HG03064 (cell line): ENCODE results near the gene APCDD1.

Experiments
- ATAC-seq: cut with Tn5 transposase; IDR thresholded peaks from one replicate; pipeline ENCODE4 v1.9.1; 2021; ENCODE audit warnings: low read depth; ENCODE audit not compliant: unreplicated experiment

Gene APCDD1

DNA sequence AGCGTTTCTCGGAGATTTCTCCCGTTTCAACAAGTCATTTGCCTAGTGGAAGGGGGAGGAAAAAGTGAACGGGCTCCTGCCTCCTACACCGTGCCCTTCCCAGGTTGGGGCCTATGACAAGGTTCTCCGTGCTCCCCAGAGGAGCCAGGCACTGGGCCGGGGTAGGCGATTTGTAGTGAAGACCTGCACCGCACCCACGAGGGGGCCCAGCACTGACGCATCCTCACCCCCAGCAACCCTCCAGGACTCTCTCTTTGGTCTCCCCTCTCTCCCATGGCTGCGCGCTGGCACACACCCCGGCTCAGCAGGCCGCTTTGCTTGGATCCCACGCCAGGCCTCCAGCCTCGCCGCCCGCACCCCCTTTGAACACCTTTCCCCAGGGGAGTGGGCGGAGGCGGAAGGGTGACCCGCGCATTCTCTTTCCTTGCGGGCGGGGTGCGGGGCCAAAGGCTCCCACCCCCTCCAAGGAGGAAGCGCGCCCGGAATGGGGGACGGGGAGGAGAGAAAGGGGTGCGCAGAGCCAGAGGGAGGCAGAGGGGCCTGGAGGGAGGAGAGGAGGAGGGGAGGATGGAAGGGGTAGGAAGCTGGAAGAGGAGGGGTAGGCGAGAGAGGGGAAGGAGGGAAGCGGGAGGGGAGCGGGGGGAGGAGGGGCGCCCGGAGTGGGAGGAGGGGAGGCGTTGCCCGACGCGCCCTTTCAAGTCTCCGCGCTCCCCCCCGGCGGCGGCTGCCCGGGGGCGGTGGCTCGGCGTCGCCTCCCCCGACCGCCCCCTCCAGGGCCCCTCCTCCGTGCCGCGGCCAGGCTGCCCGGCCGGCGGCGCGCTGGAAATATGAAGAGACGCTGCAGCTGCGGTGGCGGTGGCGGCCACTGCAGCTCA, at the start of gene APCDD1:
Gene APCDD1, plus strand, starts transcription at position 830 of the 875 bp plus-strand sequence. CDS start 347 bp downstream, outside the sequence.
- no peak for ATAC-seq

DNA sequence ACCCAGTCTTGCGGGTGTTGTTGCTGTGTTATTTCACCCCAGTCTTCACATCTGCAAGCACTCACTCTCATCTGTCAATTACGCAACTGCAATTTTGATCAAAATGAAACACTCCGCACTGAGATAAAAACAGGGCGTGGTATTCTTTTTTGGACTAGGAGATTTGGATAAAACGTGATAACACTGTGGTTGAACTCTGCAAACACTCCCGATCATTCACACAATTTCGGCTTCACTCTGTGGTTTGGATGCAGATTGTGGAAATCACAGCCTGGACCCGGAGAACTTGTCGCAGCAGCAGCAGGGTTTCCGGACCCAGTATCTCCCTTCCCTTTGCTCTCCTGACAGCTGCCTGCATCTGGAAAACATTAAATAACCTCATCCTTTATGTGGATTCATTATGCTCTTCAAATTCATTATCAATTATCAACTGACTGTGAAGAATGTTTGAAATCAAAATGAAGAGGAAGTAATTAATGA, 49.4 kb upstream of the APCDD1 start:
- no peak for ATAC-seq

DNA sequence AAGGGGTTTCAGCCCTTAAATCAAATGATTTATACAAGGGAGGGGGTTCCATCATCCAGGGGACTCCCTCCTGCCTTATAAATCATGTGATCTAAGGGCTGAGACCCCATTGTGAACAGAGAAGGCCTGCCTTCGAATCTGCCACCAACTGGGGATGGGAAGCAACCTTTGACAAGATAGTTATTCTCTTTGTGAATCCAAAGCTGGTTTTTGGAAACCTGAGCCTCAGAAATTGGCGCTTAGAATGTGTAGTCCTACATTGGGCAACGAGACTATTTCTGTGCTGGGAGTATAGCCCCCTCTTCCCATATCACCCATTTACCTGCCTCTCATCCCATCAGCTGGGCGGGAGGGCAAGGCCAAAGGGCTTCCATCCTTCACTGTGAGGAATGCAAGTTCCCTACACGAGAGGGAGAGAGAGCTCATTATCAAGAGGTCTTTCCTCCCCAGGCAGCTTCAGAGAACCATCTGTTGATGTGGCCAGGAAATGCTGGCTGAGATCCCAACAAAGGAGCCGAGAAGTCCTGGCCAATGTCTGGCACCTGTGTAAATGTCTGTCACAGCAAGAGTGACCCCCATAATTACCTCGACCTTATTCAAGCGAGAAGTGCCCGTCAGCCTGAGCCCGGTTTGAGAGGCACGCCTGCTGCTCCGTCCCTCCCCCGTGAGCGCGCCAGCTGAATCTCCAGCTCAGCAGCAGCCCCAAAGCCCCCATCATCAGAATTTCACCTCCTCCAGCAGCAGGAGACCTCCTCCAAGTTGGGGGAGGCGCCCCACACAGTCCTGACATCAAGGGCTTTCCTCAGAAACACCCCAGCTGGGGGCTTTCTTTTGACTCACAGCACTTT, 48.4 kb upstream of the APCDD1 start:
- ATAC-seq, result no peak

DNA sequence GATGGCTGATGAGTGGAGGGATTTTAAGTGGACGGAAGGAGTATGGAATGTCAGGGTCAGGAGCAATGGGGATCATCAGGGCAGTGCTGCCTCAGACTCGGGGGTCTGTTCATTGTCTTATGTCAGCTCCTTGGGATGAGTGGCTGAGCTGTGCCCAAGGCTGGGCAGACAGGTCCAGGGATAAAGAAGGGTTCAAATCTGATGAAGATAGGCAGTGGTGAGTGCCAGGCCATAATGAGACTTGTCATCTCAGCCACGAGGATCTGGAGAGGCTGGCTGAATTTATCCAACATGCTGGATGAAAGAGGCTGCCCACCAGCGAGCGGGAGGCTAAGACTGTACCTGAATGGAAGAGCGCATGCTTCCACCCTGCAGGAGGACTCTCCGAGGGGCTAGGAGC, 46.3 kb upstream of the APCDD1 start:
- ATAC-seq, result no peak

DNA sequence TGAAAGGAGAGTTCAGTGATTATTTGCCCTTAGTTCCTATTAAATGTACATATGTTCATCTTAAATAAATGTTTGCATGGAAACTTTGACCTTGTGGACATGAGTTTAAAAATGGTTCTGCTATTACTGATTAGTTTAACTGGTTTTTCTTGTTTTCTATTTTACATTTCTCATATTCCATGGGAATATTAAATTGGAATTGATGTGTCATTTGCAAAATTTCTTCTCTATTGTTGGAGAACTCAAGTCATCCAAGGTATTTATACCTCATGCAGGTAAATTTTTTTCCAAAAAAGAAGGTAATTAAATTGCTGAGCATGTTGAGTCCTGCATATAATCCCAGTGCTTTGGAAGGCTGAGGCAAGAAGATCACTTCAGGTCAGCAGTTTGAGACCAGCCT, 45.4 kb upstream of the APCDD1 start:
- no peak for ATAC-seq

GRCh38 chr18:10410472-10411308, 43.7 kb upstream of the APCDD1 start:
- ATAC-seq, result no peak

GRCh38 chr18:10412933-10413332, 41.5 kb upstream of the APCDD1 start:
- no peak for ATAC-seq

DNA sequence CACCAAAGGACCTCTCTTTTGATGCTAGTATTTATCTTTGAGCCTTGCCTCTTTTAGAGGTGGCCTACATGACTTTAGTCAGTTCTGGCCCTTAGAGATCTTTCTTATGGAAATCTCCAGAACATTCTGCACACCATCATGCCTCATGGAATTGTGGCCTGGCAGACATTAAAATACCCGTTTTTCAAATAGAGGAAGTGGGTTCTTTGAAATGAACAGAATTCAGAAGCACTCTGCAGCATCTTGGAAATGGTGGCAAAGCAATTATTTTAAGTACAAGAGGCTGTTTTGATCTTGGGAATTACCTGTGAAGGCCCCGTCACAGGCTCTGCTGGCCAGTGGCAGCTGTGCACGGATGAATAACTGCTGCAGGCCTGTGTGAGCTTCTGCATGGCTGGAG, 40.7 kb upstream of the APCDD1 start:
- no peak for ATAC-seq

- no peak for ATAC-seq
Measured at GRCh38 chr18:10414293-10414842, 40.1 kb upstream of the APCDD1 start.

GRCh38 chr18:10416065-10416464, 38.4 kb upstream of the APCDD1 start:
- ATAC-seq, result no peak

DNA sequence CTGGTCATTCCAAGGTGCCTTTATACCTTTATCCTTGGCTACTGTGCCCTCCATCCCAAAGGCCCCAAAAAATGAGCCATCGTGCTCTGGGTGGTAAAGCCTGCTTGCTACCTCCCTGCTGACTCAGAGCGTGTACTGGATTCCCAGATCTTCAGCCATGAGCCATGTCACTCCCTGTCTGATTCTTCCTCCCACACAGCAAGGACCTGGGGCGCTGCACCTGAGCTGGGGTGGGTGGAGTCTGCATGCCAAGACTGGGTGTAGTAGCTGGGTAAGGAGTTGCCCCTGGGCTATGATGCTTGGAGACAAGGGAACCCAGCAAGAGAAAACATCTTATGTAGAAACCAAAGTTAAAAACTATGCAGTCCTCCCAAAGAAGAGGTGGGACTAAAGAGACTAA, 37.2 kb upstream of the APCDD1 start:
- no peak for ATAC-seq

DNA sequence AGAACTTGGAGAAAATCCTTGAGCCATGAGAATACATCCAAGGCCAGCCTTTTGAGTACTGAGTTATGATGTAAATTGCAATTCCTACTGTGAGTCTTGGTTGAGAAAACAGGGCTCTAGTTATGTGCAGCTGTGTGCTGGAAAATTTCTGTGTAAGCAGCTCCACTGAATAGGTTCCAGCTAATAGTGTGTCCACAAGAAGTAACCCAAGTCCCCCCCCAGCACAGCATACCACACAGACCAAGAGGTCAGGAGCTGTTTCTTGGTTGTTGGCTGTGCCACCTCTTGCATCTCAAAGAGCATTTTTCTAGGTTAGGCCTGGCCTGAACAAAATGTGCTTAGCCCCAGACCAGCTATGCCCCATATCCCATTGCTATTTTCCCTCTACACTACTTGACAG, 36.8 kb upstream of the APCDD1 start:
- no peak for ATAC-seq

DNA sequence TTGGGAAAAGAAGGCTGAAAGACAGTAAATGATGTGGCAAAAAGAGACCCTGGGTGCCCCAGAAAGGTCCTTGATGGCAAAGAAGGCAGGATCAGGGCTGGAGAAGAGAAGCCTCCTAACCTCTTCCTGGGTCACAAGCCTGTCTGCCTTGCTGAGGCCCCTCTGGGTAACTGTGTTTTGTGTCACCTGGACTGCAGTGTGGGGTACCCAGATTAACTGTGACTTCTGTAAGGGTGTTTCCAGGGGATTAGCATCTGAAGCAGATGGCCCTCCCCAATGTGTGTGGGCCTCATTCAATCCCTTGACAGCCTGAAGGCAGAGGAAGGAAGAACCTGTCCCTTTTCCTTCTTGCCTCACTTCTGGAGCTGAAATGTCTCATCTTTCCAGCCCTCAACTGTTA, 35.6 kb upstream of the APCDD1 start:
- ATAC-seq, result no peak

GRCh38 chr18:10419420-10420103, 34.9 kb upstream of the APCDD1 start:
- ATAC-seq, result no peak

GRCh38 chr18:10420561-10421352, 33.7 kb upstream of the APCDD1 start:
- ATAC-seq, result no peak

GRCh38 chr18:10421859-10422258, 32.6 kb upstream of the APCDD1 start:
- ATAC-seq, result no peak

- ATAC-seq, result no peak
Measured at GRCh38 chr18:10422731-10423130, 31.7 kb upstream of the APCDD1 start.

- ATAC-seq, result no peak
Measured at GRCh38 chr18:10424585-10425307, 29.7 kb upstream of the APCDD1 start.
